GM19193 (cell line): ENCODE measurements around the gene SLC22A23.

Source experiments
- POLR2A ChIP-seq: IDR thresholded peaks from 4 replicates; pipeline ENCODE4 v1.6.1; 2011; ENCODE audit not compliant: insufficient read depth, insufficient read length; ENCODE audit errors: extremely low read depth

SLC22A23 gene

DNA sequence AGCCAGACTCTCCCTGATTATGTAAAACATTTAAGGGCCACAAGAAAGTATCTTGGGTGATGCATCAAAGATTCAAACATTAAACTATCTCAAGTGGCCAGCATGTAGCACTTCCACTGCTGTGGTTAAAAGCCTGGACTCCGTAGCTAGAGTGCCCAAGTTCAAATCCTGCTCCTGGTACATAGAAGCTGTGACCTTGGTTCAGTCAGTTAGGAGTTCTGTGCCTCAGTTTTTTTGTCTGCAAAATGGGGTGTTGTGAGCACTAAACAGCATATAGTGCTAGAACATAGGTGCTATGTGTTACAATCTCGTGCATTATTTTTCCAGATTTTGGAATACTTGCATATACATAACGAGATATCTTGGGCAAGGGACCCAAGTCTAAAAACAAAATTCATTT lies 129.4 kb downstream of the SLC22A23 start:
- no peak for TF ChIP-seq POLR2A

DNA sequence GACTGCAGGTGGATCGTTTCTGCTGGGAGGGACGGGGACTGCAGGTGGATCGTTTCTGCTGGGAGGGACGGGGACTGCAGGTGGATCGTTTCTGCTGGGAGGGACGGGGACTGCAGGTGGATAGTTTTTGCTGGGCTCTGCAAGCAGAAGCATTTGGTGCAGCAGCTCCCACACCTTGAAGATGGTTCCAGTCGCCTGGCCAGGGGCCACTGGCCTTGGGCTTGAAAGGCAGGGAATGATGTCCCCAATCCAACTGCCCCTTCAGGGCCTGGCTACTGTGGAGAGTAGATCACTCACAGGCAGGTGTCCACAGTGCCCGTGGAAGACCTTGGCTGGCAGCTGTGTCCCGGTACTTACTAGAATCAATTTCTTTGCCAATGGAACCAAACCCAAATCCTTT lies 129.9 kb downstream of the SLC22A23 start:
- no peak for TF ChIP-seq POLR2A

GRCh38 chr6:3326184-3326971 lies 130.5 kb downstream of the SLC22A23 start:
- no peak for TF ChIP-seq POLR2A

- TF ChIP-seq POLR2A, result no peak
Measured at GRCh38 chr6:3325210-3325609, 131.6 kb downstream of the SLC22A23 start.

DNA sequence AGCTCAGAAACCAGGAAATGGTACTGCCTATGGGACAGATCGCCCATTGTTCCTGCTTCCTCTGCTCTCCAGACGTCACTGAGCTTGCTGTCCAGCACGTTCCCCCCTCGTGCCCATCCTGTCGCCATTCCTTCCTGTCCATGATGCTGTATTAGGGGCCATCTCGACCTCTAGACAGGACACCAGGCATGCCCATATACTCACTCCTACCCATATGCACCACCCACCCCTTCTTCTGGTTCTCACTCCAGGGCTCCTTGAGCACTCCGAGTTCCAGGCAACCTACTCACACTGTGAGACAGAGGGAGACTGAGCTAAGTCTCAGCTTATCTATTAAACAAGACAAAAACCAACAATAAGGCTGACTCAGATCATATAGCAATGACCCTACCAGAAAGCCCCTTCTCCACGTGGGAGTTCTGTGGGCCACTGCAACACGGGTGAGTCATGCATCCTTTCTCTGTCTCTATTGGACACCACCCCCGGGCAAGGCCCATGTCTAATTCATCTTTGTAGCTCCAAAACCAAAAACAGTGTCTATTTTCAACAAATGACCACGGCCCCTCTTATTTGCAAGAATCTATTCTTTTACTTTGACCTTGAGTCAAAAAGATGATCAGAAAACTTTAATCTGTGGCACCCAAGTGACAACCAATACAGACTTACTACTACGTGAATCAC lies 132.4 kb downstream of the SLC22A23 start:
- no peak for TF ChIP-seq POLR2A

GRCh38 chr6:3323696-3324261 lies 133.1 kb downstream of the SLC22A23 start:
- TF ChIP-seq POLR2A, result no peak

- TF ChIP-seq POLR2A, result no peak
Measured at GRCh38 chr6:3323148-3323547, 133.7 kb downstream of the SLC22A23 start.

DNA sequence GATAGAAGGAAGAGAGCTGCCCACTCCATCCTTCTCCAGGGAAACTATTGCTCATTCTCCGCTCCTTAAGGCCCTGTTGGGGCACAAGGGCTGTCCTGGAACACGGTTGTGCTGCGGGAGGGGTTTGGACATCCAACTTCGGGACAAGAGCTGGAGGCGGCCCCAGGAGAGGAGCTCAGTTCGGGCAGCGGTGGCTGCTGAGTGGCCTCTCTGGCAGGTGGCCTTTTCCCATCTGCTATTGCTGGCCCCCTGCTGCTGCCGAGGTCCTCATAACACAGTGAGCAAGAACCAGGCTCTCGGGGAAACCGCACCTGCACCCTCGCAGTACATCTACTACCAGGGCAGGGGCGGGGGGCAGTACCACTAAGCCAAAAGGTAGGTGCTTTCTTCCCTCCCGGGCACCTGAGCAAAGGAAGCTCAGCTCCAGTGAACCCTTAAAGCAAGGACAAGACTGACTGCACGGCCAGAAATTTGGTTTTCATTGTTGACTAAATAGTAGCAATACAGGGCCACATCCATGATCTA lies 134.4 kb downstream of the SLC22A23 start:
- TF ChIP-seq POLR2A, result no peak

- no peak for TF ChIP-seq POLR2A
Measured at GRCh38 chr6:3321875-3322274, 135.0 kb downstream of the SLC22A23 start.

DNA sequence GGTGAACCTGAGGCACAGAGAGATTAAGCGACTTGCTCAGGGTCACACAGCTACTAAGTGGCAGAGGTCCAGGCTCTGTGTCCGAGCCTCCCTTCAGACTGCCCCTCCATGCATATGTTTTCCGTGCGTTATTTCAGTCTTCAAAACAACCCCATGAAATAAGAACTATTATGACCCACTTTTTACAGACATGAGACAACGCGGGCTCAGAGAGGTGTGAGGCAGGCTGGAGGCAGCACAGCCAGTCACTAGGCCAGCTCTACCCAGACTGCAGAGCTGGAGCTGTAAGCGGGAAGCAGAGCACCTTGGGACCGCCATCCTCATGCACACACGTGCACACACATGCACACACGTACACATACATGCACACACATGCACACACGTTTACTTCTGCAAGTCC lies 135.8 kb downstream of the SLC22A23 start:
- no peak for TF ChIP-seq POLR2A

- no peak for TF ChIP-seq POLR2A
Measured at GRCh38 chr6:3320238-3320811, 136.5 kb downstream of the SLC22A23 start.

- TF ChIP-seq POLR2A, result no peak
Measured at GRCh38 chr6:3319610-3320200, 137.1 kb downstream of the SLC22A23 start.

DNA sequence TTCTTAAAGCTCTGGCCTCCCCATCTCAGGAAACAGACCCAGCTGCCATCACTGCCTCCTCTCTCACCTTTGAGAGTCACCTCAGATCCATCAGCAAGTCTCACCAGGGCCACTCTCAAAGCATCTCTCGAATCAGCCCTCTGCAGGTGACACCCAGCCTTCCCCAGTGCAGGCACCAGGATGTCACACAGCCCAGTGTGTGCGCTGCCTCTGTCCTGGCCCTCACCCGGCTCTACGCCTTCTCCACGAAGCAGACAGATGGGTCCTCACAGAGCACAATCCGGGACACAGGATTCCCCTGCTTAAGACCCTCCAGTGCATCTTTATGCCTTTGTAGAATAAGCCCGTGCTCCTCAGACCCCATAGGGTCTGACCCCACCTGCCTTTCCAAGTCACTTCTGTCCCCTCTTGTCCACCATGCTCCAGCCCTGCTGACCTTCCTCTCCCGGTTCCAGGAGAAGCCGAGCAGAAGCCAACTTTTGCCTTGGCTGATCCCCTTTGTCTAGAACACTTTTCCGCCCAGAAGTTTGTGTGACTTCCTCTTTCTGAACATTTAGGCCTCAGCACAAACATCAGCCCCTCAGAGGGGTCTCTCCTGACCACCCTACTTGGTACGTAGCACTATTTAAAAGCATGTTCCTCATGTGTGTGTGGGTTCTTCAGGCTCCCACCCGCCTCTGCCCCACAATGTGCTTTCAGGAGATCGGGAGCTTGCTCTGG lies 137.9 kb downstream of the SLC22A23 start:
- no peak for TF ChIP-seq POLR2A

GRCh38 chr6:3318226-3318625 lies 138.6 kb downstream of the SLC22A23 start:
- TF ChIP-seq POLR2A, result no peak
